Stomach (tissue), 9 donors: ENCODE results near the gene EFR3B. TPM values are rescaled to one million over a fixed set of nuclear protein-coding genes. Genes with fewer than 3 reads are reported as not detected.

Experiments
- DNase-seq, 2 donors: peaks; one replicate each; pipeline versions ENCODE4 v3.0.0 to v3.0.0-alpha.2; 2013 to 2019
- H3K27ac ChIP-seq, 5 donors: fragments of 200-600 bp in 4 of 5; sonication (generic) in 4 of 5; one replicate each; pipeline ENCODE4 v1.5.1; 2013 to 2019; ENCODE audit warnings: mild to moderate bottlenecking in 1 of 5, moderate library complexity in 1 of 5
- H3K27me3 ChIP-seq, 3 donors: fragments of 200-600 bp; sonication (generic); one replicate each; pipeline ENCODE4 v1.5.1; 2017 to 2019; ENCODE audit warnings: mixed run types in 1 of 3
- H3K36me3 ChIP-seq, 4 donors: fragments of 200-600 bp; sonication (generic); 1 replicate in 3 of 4; 2 replicates in 1 of 4; pipeline ENCODE4 v1.5.1; 2016 to 2019
- H3K4me1 ChIP-seq, 4 donors: fragments of 200-600 bp; sonication (generic); one replicate each; pipeline ENCODE4 v1.5.1; 2016 to 2019
- H3K4me3 ChIP-seq, 4 donors: fragments of 200-600 bp; sonication (generic) in 3 of 4; one replicate each; pipeline ENCODE4 v1.5.1; 2016 to 2019; ENCODE audit warnings: mild to moderate bottlenecking in 1 of 4
- H3K9me3 ChIP-seq, 4 donors: fragments of 200-600 bp; sonication (generic); one replicate each; pipeline ENCODE4 v1.5.1; 2016 to 2019
- EP300 ChIP-seq: sonication (generic); formaldehyde crosslinking; IDR thresholded peaks from one replicate; pipeline ENCODE4 v1.6.1; 2017; ENCODE audit warnings: antibody characterized with exemption
- POLR2A ChIP-seq, 4 donors: fragments of 450-650 bp; IDR thresholded peaks; one replicate each; pipeline ENCODE4 v1.6.1; 2016; ENCODE audit warnings: antibody characterized with exemption in 4 of 4, control low read depth in 2 of 4, mild to moderate bottlenecking in 1 of 4, moderate library complexity in 1 of 4
- POLR2AphosphoS5 ChIP-seq, 3 donors: sonication (generic); formaldehyde crosslinking; IDR thresholded peaks; one replicate each; pipeline ENCODE4 v1.6.1; 2016; ENCODE audit warnings: antibody characterized with exemption in 3 of 3
- whole genome bisulfite sequencing, 5 donors: extraction: QIAGEN DNeasy Blood & Tissue Kit in 3 of 5; methylation state at CpG; one replicate each; pipeline versions ENCODE4 v1.1.5 to v1.1.7; 2013 to 2018; 5-methylcytosine and 5-hydroxymethylcytosine counted together
- intact Hi-C: fragments of 100-400 bp; cut with DNase I; formaldehyde crosslinking; loops from one replicate; pipeline ENCODE4 v1.15.1; 2023; ENCODE audit warnings: low total_unique reads
- polyA plus RNA-seq, 3 donors: library from polyadenylated mRNA; stranded (reverse); fragments of 200-250 nt; gene quantifications; one replicate each; pipeline ENCODE4 v1.2.3, GENCODE V29; 2013
- total RNA-seq, 5 donors: library from RNA; depleted of rRNA; stranded (reverse); fragments of >200 nt; gene quantifications; one replicate each; pipeline versions ENCODE4 v1.1.0 to v1.2.3, GENCODE V29; 2014 to 2016
- TF ChIP-seq, protein P1 (sequence below), 7 experiments: fragments of 450-650 bp in 4 of 7; fragments of 200-600 bp in 3 of 7; sonication (generic) in 3 of 7; IDR thresholded peaks; one replicate each; pipeline ENCODE4 v1.5.1; 2016 to 2019; ENCODE audit warnings: antibody characterized with exemption in 7 of 7, control low read depth in 2 of 7, mild to moderate bottlenecking in 1 of 7
- donor health status: healthy with polysubstance abuse.
- donor health status: Bipolar disorder and iron deficiency.
- donor health status: healthy.

The EFR3B gene
- total and polyA plus RNA-seq, 8 donors = 0.10 to 4.5 (median 0.58) TPM; not detected in 1

GRCh38 chr2:25073914-25074313 lies 32.0 kb downstream of the EFR3B start:
- no peaks in the 10 kb centered on the region for H3K9me3 ChIP-seq
- no peaks in the 10 kb centered on the region for H3K36me3 ChIP-seq
- peaks cover 7 to 14% (median 12%) of the 10 kb centered on the region in 4 donors for H3K4me1 ChIP-seq
- WGBS, 5 donors = 95 to 98% (median 97%) methylated on average over 4 of the region's 4 CpGs
- TF ChIP-seq, protein P1, sequence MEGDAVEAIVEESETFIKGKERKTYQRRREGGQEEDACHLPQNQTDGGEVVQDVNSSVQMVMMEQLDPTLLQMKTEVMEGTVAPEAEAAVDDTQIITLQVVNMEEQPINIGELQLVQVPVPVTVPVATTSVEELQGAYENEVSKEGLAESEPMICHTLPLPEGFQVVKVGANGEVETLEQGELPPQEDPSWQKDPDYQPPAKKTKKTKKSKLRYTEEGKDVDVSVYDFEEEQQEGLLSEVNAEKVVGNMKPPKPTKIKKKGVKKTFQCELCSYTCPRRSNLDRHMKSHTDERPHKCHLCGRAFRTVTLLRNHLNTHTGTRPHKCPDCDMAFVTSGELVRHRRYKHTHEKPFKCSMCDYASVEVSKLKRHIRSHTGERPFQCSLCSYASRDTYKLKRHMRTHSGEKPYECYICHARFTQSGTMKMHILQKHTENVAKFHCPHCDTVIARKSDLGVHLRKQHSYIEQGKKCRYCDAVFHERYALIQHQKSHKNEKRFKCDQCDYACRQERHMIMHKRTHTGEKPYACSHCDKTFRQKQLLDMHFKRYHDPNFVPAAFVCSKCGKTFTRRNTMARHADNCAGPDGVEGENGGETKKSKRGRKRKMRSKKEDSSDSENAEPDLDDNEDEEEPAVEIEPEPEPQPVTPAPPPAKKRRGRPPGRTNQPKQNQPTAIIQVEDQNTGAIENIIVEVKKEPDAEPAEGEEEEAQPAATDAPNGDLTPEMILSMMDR (IDR thresholded peaks at IDR 0.05) = no peak
- TF ChIP-seq POLR2A (IDR thresholded peaks at IDR 0.05) = no peak
- TF ChIP-seq POLR2AphosphoS5 (IDR thresholded peaks at IDR 0.05) = no peak
- TF ChIP-seq EP300 = no peak
- no peaks in the 10 kb centered on the region for H3K27me3 ChIP-seq
- intact Hi-C loops = no loop called here
- H3K27ac ChIP-seq = no peak overlapping the region
- DNase-seq = no peak
- H3K4me3 ChIP-seq = no peak overlapping the region

DNA sequence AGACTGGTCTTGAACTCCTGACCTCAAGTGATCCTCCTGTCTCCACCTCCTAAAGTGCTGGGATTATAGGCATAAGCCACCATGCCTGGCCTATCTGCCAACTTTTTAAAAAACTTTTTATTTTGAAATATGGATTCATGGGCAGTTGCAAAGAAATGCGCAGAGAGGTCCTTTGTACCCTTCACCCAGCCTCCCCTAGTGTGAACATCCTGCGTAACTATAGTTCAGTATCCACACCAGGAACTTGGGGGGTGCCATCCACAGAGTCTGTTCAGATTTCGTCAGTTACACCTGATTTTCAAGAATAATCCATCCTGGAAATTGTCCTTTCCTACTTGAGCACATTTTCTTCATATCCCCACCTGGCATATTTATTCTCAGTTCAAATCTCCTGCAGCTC lies 33.0 kb downstream of the EFR3B start:
- TF ChIP-seq, protein P1 (IDR thresholded peaks at IDR 0.05) = no peak
- no peak for TF ChIP-seq POLR2A (IDR thresholded peaks at IDR 0.05)
- TF ChIP-seq EP300 = no peak
- no peak for TF ChIP-seq POLR2AphosphoS5 (IDR thresholded peaks at IDR 0.05)
- H3K4me1 ChIP-seq = peaks cover 9 to 17% (median 14%) of the 10 kb centered on the region in 4 donors
- no peak for DNase-seq
- H3K36me3 ChIP-seq = no peaks in the 10 kb centered on the region
- no peaks in the 10 kb centered on the region for H3K9me3 ChIP-seq
- intact Hi-C loops = no loop called here
- no peaks in the 10 kb centered on the region for H3K27me3 ChIP-seq
- WGBS, 5 donors = 93 to 98% (median 97%) methylated on average over 3 of the region's 3 CpGs
- no peak overlapping the region for H3K4me3 ChIP-seq
- no peak overlapping the region for H3K27ac ChIP-seq

DNA sequence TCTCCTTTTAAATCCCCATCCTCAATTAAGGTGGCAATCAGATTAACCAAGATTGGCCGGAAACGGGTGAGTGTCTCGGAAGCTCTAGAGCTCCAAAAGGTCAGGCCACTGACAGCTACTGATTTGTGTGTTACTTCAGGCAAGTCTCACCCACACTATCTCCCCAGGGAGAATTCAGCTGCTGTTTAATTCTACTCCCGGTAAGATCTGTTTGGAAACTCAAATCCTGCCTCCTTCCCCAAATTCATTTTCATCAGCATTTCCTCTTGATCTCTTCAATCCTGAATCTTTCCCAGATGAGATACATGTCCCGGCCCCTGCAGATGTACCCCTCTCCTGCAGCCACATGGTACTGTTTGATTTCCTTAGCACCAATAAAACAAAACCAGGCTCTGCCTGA lies 34.9 kb downstream of the EFR3B start:
- DNase-seq = no peak
- intact Hi-C loops = no loop called here
- Histone ChIP-seq H3K27ac (no peak overlapping the region), H3K4me1 (peaks cover 9 to 17% (median 14%) of the 10 kb centered on the region in 4 donors), H3K27me3 (no peaks in the 10 kb centered on the region), H3K4me3 (no peak overlapping the region), H3K36me3 (no peaks in the 10 kb centered on the region), H3K9me3 (no peaks in the 10 kb centered on the region)
- TF ChIP-seq EP300 (no peak), POLR2AphosphoS5 (IDR thresholded peaks at IDR 0.05) (no peak)
- 60 to 75% (median 67%) methylated on average over 5 of the region's 5 CpGs for WGBS, 5 donors

DNA sequence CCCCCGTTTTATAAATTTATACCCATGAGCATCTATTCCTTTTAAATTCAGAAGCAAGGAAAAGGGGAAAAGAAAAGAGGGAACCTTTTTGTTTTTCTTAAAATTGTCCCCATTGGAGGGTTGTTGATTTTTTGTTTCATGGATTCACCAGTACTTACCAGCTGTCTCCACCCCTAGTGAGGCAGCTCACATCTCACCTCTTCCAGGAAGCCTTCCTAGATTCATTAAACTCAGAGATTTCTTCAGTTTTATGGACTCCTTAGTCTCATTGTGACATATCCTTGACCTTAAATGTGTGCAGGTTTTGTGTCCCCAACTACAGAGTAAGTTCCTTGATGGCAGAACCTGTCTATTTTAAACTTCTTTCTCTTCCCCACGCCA lies 35.9 kb downstream of the EFR3B start:
- Histone ChIP-seq H3K4me3 (no peak overlapping the region), H3K27ac (peak overlapping the region in 1 of 5 donors; percentile 2), H3K36me3 (no peaks in the 10 kb centered on the region), H3K4me1 (peaks cover 9 to 17% (median 14%) of the 10 kb centered on the region in 4 donors), H3K9me3 (no peaks in the 10 kb centered on the region), H3K27me3 (no peaks in the 10 kb centered on the region)
- intact Hi-C loops = no loop called here
- DNase-seq = no peak
- WGBS, 5 donors = 77 to 84% (median 78%) methylated on average over 2 of the region's 2 CpGs
- TF ChIP-seq EP300 (no peak), POLR2AphosphoS5 (IDR thresholded peaks at IDR 0.05) (no peak), POLR2A (IDR thresholded peaks at IDR 0.05) (no peak)
- TF ChIP-seq, protein P1 (IDR thresholded peaks at IDR 0.05) = no peak

- TF ChIP-seq EP300 (no peak), POLR2AphosphoS5 (IDR thresholded peaks at IDR 0.05) (no peak), POLR2A (IDR thresholded peaks at IDR 0.05) (no peak)
- TF ChIP-seq, protein P1 (IDR thresholded peaks at IDR 0.05) = no peak
- Histone ChIP-seq H3K4me3 (no peak overlapping the region), H3K4me1 (peaks cover 9 to 17% (median 14%) of the 10 kb centered on the region in 4 donors), H3K27me3 (no peaks in the 10 kb centered on the region), H3K27ac (peak overlapping the region in 1 of 5 donors; percentile 13), H3K9me3 (no peaks in the 10 kb centered on the region), H3K36me3 (no peaks in the 10 kb centered on the region)
- DNase-seq = peak in 1 of 2 donors; percentile 49
- intact Hi-C loops = no loop called here
- 22 to 30% (median 29%) methylated on average over 15 to 16 of the region's 16 CpGs for WGBS, 5 donors
These were observed 36.5 kb downstream of the EFR3B start for GRCh38 chr2:25078170-25079049.
